AG08396 (cell line): Measurements from ENCODE around the gene KRTAP9-9.
"Not testable (repeated sequence)": the region's sequence is repeated elsewhere in the genome, so short reads cannot be mapped to it uniquely, and the experiment has no call there.

Experiments
- DNase-seq: peaks from one replicate; pipeline ENCODE4 v3.0.0; 2012; ENCODE audit warnings: low spot score, mixed read lengths

The KRTAP9-9 gene

DNA sequence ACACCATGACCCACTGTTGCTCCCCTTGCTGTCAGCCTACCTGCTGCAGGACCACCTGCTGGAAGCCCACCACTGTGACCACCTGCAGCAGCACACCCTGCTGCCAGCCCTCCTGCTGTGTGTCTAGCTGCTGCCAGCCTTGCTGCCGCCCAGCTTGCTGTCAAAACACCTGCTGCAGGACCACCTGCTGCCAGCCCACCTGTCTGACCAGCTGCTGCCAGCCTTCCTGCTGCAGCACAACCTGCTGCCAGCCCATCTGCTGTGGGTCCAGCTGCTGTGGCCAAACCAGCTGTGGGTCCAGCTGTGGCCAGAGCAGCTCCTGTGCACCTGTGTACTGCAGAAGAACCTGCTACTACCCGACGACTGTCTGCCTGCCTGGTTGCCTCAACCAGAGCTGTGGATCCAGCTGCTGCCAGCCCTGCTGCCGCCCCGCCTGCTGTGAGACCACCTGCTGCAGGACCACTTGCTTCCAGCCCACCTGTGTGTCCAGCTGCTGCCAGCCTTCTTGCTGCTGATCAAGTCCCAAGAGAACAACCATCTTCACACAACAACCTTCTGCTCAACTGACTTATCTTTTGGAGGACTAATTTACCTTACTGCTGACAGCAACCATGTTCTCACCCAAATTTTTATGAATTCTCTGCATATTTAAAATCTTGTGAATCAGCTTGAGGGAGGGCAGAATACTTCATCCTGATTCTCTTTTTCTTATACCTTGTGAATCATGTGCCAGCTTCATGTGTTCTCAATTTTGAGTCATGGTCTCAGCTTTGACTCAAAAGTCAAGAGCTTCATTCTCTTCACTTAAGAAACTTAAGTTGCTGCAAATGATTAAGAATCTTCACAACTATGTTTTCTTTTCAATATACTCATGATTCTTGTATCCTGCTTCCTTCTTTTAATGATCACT lies at the start of gene KRTAP9-9:
TSS of gene KRTAP9-9 (plus strand) at position 4 of the 910 bp plus-strand sequence.
- not testable (repeated sequence) for DNase-seq

DNA sequence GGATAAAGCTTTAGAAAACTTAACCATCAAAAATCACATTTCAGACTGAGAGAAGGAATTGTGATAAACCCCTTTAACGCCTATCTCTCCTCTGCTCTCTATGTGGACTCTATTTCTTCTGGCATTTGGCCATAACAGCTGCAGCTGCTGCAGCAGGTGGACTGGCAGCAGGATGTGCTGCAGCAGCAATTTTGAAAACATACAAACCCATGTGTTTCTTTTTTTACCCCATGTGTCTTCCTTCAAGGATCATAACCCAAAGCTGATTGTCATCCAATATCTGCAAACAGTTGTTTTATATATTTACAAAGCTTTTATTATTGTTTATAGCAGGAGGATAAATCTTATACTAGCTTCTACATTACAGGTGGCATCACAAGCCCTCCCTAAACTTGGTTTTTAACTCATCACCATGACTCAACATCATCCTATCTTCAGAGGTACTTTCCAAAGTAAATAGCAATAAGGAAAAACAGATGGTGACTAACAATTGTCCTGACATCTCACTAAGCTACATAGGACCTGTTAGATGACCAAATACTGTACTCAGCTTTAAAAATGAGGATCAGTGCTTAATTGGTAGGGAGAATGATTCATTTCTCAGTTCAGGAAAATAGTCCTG lies 43.2 kb upstream of the KRTAP9-9 start:
- DNase-seq: no peak

DNA sequence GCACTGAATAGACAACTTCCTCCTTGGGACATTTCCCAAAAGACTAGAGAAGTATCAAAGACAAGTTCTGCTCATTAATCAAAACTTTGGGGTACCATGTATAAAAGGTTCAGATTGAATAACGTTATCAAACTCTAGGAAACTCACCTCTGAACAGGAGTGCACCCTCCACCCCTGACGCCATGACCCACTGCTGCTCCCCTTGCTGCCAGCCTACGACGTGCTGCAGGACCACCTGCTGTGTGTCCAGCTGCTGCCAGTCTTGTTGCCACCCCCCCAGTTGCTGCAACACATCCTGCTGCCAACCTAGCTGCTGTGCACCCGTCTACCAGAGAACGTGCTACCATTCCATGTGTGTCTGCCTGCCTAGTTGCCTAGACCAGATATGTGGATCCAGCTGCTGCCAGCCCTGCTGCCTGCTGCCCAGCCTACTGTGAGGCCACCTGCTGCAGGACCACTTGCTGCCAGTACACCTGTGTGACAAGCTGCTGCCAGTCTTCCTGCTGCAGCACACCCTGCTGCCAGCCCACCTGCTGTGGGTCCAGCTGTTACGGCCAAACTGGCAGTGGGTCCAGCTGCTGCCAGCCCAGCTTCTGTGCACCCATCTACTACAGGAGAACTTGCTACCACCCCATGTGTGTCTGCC lies 42.5 kb upstream of the KRTAP9-9 start:
- DNase-seq: no peak

DNA sequence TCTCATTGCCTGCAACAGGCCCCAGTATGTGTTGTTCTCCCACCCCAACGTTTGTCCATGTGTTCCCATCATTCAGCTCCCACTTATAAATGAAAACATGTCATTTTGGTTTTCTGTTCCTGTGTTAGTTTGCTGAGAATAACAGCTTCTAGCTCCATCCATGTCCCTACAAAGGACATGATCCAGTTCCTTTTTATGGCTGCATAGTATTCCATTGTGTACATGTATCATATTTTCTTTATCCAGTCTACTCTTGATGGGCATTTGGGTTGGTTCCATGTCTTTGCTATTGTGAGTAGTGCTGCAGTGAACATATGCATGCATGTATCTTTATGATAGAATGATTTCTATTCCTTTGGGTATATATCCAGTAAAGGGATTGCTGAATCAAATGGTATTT lies 39.5 kb upstream of the KRTAP9-9 start:
- DNase-seq: no peak

DNA sequence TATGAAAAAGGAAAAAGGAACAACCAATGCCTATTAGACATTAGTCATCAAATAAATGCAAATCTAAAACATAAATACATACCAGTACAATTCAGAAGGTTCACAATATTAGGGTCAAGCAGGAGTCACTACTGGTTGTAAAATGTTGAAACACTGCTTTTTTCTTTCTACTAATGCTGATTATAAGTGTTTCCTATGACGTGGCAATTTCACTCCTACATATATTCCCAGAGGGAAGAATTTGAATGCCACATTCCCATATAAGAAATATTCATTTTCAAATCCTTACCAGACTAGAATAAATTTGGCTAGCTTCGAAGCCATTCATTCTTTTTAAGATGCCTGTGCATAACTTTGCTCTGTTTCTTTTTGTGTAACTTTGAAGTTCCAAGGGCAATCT lies 31.4 kb upstream of the KRTAP9-9 start:
- DNase-seq: no peak

DNA sequence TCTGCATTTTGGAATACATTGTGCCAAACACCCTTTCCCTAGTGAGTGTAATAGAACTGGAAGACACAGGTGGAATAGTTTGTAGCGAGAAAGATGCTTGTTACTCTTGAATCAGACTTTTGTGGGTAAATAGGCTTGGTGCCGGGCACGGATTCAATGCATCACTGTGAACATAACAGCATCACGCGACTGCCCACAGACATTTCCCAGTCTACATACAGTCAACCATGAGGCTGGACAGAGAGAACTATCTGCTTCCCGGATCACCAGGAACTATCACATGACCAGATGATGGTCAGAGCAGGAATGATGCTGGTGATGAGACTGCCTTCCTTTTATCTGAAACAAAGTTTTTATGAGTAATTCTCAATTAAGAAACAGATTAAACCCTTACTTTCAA lies 29.1 kb upstream of the KRTAP9-9 start:
- DNase-seq: no peak

DNA sequence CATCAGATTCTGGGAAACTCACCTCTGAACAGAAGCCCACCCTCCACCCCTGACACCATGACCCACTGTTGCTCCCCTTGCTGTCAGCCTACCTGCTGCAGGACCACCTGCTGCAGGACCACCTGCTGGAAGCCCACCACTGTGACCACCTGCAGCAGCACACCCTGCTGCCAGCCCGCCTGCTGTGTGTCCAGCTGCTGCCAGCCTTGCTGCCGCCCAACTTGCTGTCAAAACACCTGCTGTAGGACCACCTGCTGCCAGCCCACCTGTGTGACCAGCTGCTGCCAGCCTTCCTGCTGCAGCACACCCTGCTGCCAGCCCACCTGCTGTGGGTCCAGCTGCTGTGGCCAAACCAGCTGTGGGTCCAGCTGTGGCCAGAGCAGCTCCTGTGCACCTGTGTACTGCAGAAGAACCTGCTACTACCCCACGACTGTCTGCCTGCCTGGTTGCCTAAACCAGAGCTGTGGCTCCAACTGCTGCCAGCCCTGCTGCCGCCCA lies 28.5 kb upstream of the KRTAP9-9 start, which contains the start of gene KRTAP9-2:
TSS of gene KRTAP9-2 (plus strand) at position 51 of the 498 bp plus-strand sequence. CDS start at position 58, 7 bp downstream.
- not testable (repeated sequence) for DNase-seq

DNA sequence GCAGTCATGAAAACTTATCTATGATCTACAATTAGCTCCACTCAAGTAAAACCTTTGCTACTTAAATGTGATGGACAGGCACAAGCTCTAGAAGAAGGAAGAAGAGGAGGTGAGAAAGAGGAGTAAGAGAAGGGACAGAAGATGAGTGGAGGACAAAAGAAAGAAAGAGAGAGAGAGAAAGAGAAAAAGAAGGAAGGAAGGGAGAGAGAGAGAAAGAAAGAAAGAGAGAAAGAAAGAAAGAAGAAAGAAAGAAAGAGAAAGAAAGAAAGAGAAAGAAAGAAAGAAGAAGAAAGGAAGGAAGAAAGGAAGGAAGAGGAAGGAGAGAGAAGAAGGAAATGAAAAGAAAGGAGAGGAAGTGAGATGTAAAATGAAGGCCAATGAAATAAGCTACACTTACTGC lies 25.1 kb upstream of the KRTAP9-9 start:
- no peak for DNase-seq

DNA sequence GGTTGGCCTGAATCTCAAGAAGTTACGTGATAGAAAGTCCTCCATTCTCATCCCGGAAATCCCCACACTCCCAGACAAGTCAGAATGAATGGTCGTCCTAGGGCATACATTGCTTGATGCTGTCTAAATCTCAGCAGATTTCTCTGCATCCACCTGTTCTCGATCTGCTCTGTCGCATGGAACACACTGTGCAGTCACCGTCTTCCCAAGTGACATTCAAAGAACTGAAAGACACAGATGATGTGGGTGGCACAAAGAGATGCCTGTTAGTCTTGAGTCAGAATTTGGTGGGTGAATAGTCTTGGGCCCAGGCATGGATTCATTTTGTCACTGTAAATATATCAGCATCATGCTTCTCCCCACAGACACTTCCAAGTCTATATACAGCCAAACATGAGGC lies 23.5 kb upstream of the KRTAP9-9 start:
- no peak for DNase-seq

DNA sequence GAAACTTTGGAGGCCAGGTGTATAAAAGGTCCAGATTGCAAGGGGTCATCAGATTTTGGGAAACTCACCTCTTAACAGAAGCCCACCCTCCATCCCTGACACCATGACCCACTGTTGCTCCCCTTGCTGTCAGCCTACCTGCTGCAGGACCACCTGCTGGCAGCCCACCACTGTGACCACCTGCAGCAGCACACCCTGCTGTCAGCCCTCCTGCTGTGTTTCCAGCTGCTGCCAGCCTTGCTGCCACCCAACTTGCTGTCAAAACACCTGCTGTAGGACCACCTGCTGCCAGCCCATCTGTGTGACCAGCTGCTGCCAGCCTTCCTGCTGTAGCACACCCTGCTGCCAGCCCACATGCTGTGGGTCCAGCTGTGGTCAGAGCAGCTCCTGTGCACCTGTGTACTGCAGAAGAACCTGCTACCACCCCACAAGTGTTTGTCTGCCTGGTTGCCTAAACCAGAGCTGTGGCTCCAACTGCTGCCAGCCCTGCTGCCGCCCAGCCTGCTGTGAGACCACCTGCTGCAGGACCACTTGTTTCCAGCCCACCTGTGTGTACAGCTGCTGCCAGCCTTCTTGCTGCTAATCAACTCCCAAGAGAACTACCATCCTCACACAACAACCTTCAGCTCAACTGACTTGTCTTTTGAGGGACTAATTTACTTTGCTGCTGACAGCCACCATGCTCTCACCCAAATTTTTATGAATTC lies 22.6 kb upstream of the KRTAP9-9 start, which contains the start of gene KRTAP9-3:
TSS of gene KRTAP9-3 (plus strand) at position 51 of the 707 bp plus-strand sequence. CDS start at position 104, 53 bp downstream.
- DNase-seq: not testable (repeated sequence)

DNA sequence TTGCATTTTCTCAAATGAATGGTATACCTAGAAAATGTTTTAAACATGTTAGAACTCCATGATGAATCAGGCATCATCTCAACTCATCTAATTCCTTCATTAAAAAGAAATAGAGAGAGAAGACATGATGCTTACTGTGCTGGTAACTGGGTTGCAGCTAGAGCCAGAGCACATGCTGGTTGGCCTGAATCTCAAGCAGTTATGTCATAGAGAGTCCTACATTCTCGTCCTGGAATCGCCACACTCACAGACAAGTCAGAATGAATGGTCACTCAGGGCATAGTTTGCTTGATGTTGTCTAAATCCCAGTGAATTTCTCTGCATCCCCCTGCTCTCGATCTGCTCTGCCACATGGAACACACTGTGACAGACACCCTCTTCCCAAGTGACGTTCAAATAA lies 18.1 kb upstream of the KRTAP9-9 start:
- DNase-seq: not testable (repeated sequence)

DNA sequence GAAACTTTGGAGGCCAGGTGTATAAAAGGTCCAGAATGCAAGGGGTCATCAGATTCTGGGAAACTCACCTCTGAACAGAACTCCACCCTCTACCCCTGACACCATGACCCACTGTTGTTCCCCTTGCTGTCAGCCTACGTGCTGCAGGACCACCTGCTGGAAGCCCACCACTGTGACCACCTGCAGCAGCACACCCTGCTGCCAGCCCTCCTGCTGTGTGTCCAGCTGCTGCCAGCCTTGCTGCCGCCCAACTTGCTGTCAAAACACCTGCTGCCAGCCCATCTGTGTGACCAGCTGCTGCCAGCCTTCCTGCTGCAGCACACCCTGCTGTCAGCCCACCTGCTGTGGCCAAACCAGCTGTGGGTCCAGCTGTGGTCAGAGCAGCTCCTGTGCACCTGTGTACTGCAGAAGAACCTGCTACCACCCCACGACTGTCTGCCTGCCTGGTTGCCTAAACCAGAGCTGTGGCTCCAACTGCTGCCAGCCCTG lies 17.2 kb upstream of the KRTAP9-9 start, which contains the start of gene KRTAP9-8:
TSS of gene KRTAP9-8 (plus strand) at position 51 of the 489 bp plus-strand sequence. CDS start at position 104, 53 bp downstream.
- not testable (repeated sequence) for DNase-seq

DNA sequence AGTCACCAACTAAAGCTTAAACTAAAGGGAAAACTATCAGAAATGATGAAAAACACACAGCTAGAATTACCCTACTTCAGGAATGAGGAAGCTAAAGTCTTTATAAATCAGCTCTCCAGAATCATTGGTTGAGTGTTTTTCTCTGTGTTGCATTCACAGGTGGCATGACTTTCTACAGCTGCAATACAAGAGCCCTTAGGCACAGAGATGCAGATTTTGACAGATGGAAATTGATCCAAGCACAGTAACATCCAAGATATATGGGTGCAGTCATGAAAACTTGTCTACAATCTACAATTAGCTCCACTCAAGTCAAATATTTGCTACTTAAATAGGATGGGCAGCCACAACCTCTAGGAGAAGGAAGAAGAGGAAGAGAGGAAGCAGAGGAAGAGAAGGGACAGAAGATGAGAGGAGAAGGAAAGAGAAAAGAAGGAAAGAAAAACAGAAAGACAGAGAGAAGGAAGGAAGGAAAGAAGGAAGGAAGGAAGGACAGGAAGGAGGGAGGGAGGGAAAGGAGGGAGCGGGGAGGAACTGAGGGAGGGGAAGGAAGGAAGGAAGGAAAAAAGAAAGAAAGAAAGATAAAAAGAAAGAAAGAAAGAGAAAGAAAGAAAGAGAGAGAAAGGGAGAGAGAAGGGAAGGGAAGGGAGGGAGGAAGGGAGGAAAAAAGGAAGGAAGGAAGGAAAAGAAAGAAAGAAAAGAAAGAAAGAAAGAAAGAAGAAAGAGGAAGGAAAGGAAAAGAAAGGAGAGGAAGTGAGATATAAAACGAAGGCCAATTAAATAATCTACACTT lies 8.0 kb upstream of the KRTAP9-9 start:
- DNase-seq: not testable (repeated sequence)

DNA sequence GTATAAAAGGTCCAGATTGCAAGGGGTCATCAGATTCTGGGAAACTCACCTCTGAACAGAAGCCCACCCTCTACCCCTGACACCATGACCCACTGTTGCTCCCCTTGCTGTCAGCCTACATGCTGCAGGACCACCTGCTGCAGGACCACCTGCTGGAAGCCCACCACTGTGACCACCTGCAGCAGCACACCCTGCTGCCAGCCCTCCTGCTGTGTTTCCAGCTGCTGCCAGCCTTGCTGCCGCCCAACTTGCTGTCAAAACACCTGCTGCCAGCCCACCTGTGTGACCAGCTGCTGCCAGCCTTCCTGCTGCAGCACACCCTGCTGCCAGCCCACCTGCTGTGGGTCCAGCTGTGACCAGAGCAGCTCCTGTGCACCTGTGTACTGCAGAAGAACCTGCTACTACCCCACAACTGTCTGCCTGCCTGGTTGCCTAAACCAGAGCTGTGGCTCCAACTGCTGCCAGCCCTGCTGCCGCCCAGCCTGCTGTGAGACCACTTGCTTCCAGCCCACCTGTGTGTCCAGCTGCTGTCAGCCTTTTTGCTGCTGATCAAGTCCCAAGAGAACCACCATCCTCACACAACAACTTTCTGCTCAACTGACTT lies 5.4 kb upstream of the KRTAP9-9 start, which contains the start of gene KRTAP9-4:
TSS of gene KRTAP9-4 (plus strand) at position 51 of the 604 bp plus-strand sequence. CDS start at position 85, 34 bp downstream.
- not testable (repeated sequence) for DNase-seq

DNA sequence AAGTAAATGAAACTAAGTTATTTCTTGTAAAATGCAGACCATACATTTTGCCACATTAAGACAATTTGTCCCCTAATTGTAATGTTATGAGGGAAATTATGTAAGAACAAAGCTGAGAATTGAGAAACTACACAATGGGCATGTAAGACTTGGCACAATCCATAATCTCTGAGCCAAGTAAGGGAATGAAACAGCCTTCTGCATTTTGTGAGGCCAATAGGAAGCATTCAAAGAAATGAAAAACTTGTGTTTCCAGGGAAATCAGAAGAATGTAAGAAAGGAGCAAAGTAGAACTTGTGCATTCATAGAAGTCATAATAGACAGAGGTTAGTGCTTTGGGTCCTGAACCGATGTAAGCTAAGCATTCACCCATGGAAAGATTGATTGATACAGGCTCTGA lies 3.9 kb upstream of the KRTAP9-9 start:
- no peak for DNase-seq

DNA sequence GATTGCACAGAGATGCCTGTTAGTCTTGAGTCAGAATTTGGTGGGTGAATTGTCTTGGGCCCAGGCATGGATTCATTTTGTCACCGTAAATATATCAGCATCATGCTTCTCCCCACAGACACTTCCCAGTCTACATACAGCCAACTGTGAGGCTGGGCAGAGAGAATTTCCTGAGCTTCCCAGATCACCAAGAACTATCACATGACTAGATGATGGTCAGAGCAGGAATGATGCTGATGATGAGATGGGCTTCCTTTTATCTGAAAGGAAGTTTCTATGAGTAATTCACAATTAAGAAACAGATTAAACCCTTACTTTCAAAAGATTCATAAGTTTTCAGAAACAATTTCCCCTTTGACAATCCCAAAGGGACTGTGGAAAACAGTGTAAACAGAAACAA lies 323 bp upstream of the KRTAP9-9 start:
- no peak for DNase-seq

DNA sequence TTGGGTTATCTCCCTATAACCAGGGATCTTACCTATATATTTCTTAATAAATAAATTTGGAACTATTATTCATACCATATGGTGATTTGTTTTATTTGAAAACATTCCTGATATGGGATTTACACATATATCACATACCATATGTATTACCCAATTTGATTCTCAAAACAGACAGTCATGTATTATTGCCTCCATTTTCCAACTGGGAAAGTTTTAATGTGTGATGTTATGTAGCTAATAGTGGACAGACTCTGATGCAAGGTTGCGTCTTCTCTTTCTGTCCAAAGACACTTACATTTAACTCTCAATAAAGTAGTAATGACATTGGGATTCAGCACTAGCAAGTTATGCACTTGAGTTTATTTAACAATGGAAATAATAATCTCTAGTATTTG lies 1.1 kb downstream of the KRTAP9-9 start:
- no peak for DNase-seq

DNA sequence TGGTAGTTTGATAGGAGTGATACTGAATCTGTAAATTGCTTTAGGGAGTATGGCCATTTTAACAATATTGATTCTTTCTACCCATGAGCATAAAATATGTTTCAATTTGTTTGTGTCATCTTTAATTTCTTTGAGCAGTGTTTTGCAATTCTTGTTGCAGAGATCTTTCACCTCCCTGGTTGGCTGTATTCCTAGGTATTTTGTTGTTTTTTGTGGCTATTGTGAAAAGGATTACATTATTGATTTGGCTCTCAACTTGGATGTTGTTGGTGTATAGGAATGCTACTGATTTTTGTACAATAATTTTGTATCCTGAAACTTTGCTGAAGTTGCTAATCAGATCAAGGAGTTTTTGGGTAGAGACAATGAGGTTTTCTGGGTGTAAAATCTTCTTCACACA lies 3.2 kb downstream of the KRTAP9-9 start:
- no peak for DNase-seq

DNA sequence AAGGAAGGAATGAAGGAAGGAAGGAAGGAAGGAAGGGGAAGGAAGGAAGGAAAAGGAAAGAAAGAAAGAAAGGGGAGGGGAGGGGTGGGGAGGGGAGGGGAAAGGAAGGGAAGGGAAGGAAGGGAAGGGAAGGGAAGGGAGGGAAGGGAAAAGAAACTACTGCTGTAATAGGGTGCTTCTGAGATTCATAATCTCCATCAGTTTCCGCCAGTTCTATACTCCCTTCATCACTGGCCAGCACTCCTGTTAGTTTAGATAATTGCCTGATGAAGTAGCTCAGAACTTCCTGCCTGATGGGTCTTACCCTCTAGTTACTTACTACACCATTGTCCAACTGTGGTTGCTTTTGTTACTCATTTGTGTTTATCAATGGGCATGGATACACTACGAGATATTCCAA lies 8.0 kb downstream of the KRTAP9-9 start:
- no peak for DNase-seq

DNA sequence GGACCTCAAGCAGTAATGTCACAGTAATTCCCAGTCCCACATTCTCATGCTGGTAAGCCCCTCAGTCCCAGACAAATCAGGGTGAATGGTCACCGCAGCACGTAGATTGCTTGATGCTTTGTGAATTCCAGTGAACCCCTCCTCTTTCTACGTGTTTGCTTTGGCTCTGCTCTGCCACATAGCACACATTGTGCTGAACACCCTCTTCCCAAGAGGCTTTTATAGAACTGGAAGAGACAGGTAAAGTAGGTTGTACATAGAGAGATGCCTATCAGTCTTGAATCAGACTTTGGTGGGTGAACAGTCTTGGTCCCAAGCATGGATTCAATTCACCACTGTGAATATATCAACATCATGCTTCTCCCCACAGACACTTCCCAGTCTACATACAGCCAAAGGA lies 9.4 kb downstream of the KRTAP9-9 start:
- DNase-seq: no peak
